SU-DHL-6 (cell line): Measurements from ENCODE around the gene DOCK8.

Source experiments
- H2AFZ ChIP-seq: fragments of 200-600 bp; sonication (generic); 2 replicates; pipeline ENCODE4 v1.6.1; 2014; ENCODE audit warnings: low read depth, mild to moderate bottlenecking, moderate library complexity, mixed read lengths, antibody characterized with exemption, low read length; ENCODE audit not compliant: severe bottlenecking
- H3F3A ChIP-seq: fragments of 200-600 bp; shearing (Covaris generic); 2 replicates; pipeline ENCODE4 v1.6.0; 2016; ENCODE audit warnings: antibody characterized with exemption, mild to moderate bottlenecking; ENCODE audit not compliant: insufficient read depth
- H3K27ac ChIP-seq: fragments of 200-600 bp; sonication (generic); 2 replicates; pipeline ENCODE4 v1.5.1; 2016; ENCODE audit warnings: low read depth, mild to moderate bottlenecking, low read length, moderate library complexity, mixed read lengths
- H3K27me3 ChIP-seq: fragments of 200-600 bp; sonication (generic), shearing (Covaris generic); 2 replicates; pipeline ENCODE4 v1.6.0; 2014; ENCODE audit warnings: mild to moderate bottlenecking, low read length
- H3K36me3 ChIP-seq: fragments of 200-600 bp; sonication (generic); 2 replicates; pipeline ENCODE4 v1.6.1; 2014; ENCODE audit warnings: mild to moderate bottlenecking, low read length, mixed read lengths
- H3K4me2 ChIP-seq: fragments of 300-600, 200-600 bp; shearing (Covaris generic), sonication (generic); 2 replicates; pipeline ENCODE4 v1.6.0; 2014; ENCODE audit warnings: low read length, low read depth, mild to moderate bottlenecking; ENCODE audit not compliant: poor library complexity, severe bottlenecking
- H3K4me3 ChIP-seq: fragments of 200-600 bp; sonication (generic); 2 replicates; pipeline ENCODE4 v1.5.1; 2014; ENCODE audit warnings: antibody characterized with exemption, low read length, mild to moderate bottlenecking, mixed read lengths; ENCODE audit not compliant: insufficient read depth, poor library complexity, severe bottlenecking
- H3K79me2 ChIP-seq: fragments of 200-600 bp; sonication (generic); 2 replicates; pipeline ENCODE4 v1.6.1; 2014; ENCODE audit warnings: mild to moderate bottlenecking, low read length, moderate library complexity; ENCODE audit not compliant: insufficient read depth
- H3K9ac ChIP-seq: fragments of 200-600 bp; sonication (generic); 2 replicates; pipeline ENCODE4 v1.7.0; 2014; ENCODE audit warnings: mild to moderate bottlenecking, low read length
- H3K9me2 ChIP-seq: fragments of 200-600 bp; sonication (generic); replicated peaks from 2 replicates; pipeline ENCODE4 v1.6.1; 2014; ENCODE audit warnings: low read length; ENCODE audit not compliant: insufficient read depth
- H3K9me3 ChIP-seq: fragments of 200-600 bp; sonication (generic); 2 replicates; pipeline ENCODE4 v1.6.1; 2014; ENCODE audit warnings: low read length, mixed read lengths; ENCODE audit not compliant: insufficient read depth
- H4K20me1 ChIP-seq: fragments of 200-600 bp; sonication (generic); 2 replicates; pipeline ENCODE4 v1.6.1; 2014; ENCODE audit warnings: low read depth, mild to moderate bottlenecking, antibody characterized with exemption, low read length, moderate library complexity, mixed read lengths
- EZH2phosphoT487 ChIP-seq: fragments of 200-600 bp; sonication (generic), shearing (Covaris generic); conservative IDR thresholded peaks from 2 replicates; pipeline ENCODE4 v1.6.1; 2018; ENCODE audit warnings: mild to moderate bottlenecking, antibody characterized with exemption, low read length, moderate library complexity, mixed read lengths
- TF ChIP-seq, protein P1 (sequence below): fragments of 200-600 bp; sonication (generic); IDR thresholded peaks from one replicate; pipeline ENCODE4 v1.5.1; 2017; ENCODE audit warnings: antibody characterized with exemption, mild to moderate bottlenecking, low read length, moderate library complexity; ENCODE audit not compliant: insufficient read depth, poor library complexity, severe bottlenecking

The DOCK8 gene

GRCh38 chr9:482739-483138, 268.1 kb downstream of the DOCK8 start:
- Histone ChIP-seq H3K27ac (no peak overlapping the region), H3K36me3 (no peaks in the 10 kb centered on the region; the same call in 1 of the 2 replicates), H4K20me1 (no peaks in the 10 kb centered on the region), H3F3A (no peaks in the 10 kb centered on the region), H3K9me3 (no peaks in the 10 kb centered on the region), H3K9ac (no peak overlapping the region), H3K4me3 (no peak overlapping the region), H3K9me2 (no peaks in the 10 kb centered on the region), H3K27me3 (no peaks in the 10 kb centered on the region), H3K79me2 (no peaks in the 10 kb centered on the region), H3K4me2 (no peak overlapping the region), H2AFZ (no peak overlapping the region)
- no peak for TF ChIP-seq EZH2phosphoT487
- TF ChIP-seq, protein P1, sequence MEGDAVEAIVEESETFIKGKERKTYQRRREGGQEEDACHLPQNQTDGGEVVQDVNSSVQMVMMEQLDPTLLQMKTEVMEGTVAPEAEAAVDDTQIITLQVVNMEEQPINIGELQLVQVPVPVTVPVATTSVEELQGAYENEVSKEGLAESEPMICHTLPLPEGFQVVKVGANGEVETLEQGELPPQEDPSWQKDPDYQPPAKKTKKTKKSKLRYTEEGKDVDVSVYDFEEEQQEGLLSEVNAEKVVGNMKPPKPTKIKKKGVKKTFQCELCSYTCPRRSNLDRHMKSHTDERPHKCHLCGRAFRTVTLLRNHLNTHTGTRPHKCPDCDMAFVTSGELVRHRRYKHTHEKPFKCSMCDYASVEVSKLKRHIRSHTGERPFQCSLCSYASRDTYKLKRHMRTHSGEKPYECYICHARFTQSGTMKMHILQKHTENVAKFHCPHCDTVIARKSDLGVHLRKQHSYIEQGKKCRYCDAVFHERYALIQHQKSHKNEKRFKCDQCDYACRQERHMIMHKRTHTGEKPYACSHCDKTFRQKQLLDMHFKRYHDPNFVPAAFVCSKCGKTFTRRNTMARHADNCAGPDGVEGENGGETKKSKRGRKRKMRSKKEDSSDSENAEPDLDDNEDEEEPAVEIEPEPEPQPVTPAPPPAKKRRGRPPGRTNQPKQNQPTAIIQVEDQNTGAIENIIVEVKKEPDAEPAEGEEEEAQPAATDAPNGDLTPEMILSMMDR, result no peak

DNA sequence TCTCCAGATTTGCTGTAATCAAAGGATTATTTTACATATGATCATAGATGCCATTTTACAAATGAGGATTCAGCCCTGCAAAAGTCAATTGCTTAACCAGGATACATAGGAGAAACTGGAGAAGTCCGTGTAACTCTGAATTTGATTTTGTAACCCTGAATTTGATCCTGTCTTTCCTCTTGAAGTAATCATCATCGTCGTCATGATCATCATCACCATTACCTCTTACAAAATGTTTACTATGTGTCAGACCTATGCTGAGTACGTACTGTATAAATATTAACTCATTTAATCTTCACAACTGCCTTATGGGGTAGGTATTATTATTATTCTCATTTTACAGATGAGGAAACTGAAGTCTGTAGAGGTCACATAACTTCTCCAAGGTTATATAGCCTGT, 271.5 kb downstream of the DOCK8 start:
- Histone ChIP-seq H3K9me2 (no peaks in the 10 kb centered on the region), H3F3A (no peaks in the 10 kb centered on the region), H3K4me3 (no peak overlapping the region), H3K9ac (no peak overlapping the region), H3K27ac (no peak overlapping the region), H3K79me2 (no peaks in the 10 kb centered on the region), H3K27me3 (no peaks in the 10 kb centered on the region), H3K9me3 (no peaks in the 10 kb centered on the region), H3K36me3 (no peaks in the 10 kb centered on the region), H3K4me2 (no peak overlapping the region), H2AFZ (no peak overlapping the region), H4K20me1 (no peaks in the 10 kb centered on the region)
- TF ChIP-seq, protein P1, result no peak
- no peak for TF ChIP-seq EZH2phosphoT487

DNA sequence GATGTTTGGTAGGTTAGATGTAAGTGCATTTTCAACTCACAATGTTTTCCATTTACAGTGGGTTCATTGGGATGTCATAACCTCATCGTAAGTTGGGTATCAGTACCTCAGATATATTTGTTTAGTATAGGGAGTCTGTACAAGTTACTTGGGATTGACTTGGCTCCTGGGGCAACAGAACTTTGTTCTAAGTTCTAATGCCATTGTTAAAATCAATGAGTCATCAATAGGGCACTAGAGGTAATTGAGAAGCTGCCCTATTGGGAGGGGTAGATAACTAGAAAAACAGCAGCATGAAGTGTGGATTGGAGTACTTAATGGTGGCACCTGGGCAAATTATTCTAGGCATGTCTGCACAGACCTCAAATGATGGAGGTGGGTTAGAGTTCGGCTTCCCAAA, 272.8 kb downstream of the DOCK8 start:
- no peaks in the 10 kb centered on the region for H3K79me2 ChIP-seq
- no peak overlapping the region for H3K4me2 ChIP-seq
- no peaks in the 10 kb centered on the region for H3K27me3 ChIP-seq
- TF ChIP-seq EZH2phosphoT487, result no peak
- TF ChIP-seq, protein P1, result no peak
- no peaks in the 10 kb centered on the region for H3K36me3 ChIP-seq
- H3K9me2 ChIP-seq, result no peaks in the 10 kb centered on the region
- H3F3A ChIP-seq, result no peaks in the 10 kb centered on the region
- H3K9ac ChIP-seq, result no peak overlapping the region
- H3K27ac ChIP-seq, result no peak overlapping the region
- H3K9me3 ChIP-seq, result no peaks in the 10 kb centered on the region
- no peak overlapping the region for H3K4me3 ChIP-seq
- no peak overlapping the region for H2AFZ ChIP-seq
- no peaks in the 10 kb centered on the region for H4K20me1 ChIP-seq

GRCh38 chr9:488448-488847, 273.8 kb downstream of the DOCK8 start:
- H3K79me2 ChIP-seq, result no peaks in the 10 kb centered on the region
- H3K27me3 ChIP-seq, result no peaks in the 10 kb centered on the region
- H3K27ac ChIP-seq, result no peak overlapping the region
- H3K9ac ChIP-seq, result no peak overlapping the region
- H3F3A ChIP-seq, result no peaks in the 10 kb centered on the region
- H3K4me3 ChIP-seq, result no peak overlapping the region
- no peaks in the 10 kb centered on the region for H3K36me3 ChIP-seq
- no peak overlapping the region for H2AFZ ChIP-seq
- H3K4me2 ChIP-seq, result no peak overlapping the region
- no peaks in the 10 kb centered on the region for H3K9me2 ChIP-seq
- TF ChIP-seq, protein P1, result no peak
- no peak for TF ChIP-seq EZH2phosphoT487
- H4K20me1 ChIP-seq, result no peaks in the 10 kb centered on the region
- H3K9me3 ChIP-seq, result no peaks in the 10 kb centered on the region
